Measurements from ENCODE around the gene SPDYE3. TPM values are rescaled to one million over a fixed set of nuclear protein-coding genes. Genes with fewer than 3 reads are reported as not detected.

SPDYE3 gene
- polyA plus RNA-seq, 1 donor = 9.6 TPM

GRCh38 chr7:100370746-100371145 lies 63.2 kb downstream of the SPDYE3 start:
- DNase-seq = no peak

GRCh38 chr7:100371561-100372171 lies 64.2 kb downstream of the SPDYE3 start:
- DNase-seq = no peak

Other genes with a start within 250 kb of the SPDYE3 start
- gene ZNF3, start 226.0 kb upstream of the SPDYE3 start, polyA plus RNA-seq (ENCODE audit: insufficient read length) = 60.6 TPM
- 126 TPM for gene COPS6, start 218.7 kb upstream of the SPDYE3 start, polyA plus RNA-seq (ENCODE audit: insufficient read length)
- 177 TPM for gene MCM7, start 206.3 kb upstream of the SPDYE3 start, polyA plus RNA-seq (ENCODE audit: insufficient read length)
- gene AP4M1, start 206.1 kb upstream of the SPDYE3 start, polyA plus RNA-seq (ENCODE audit: insufficient read length) = 33.2 TPM
- 67.9 TPM for gene TAF6, start 188.3 kb upstream of the SPDYE3 start, polyA plus RNA-seq (ENCODE audit: insufficient read length)
- 46.7 TPM for gene CNPY4, start 188.1 kb upstream of the SPDYE3 start, polyA plus RNA-seq (ENCODE audit: insufficient read length)
- gene MBLAC1, start 180.7 kb upstream of the SPDYE3 start, polyA plus RNA-seq (ENCODE audit: insufficient read length) = 1.3 TPM
- gene LAMTOR4, start 158.8 kb upstream of the SPDYE3 start, polyA plus RNA-seq (ENCODE audit: insufficient read length) = 91.2 TPM
- 22.3 TPM for gene TRAPPC14, start 149.0 kb upstream of the SPDYE3 start, polyA plus RNA-seq (ENCODE audit: insufficient read length)
- 6.2 TPM for gene GAL3ST4, start 139.1 kb upstream of the SPDYE3 start, polyA plus RNA-seq (ENCODE audit: insufficient read length)
- 11.5 TPM for gene GPC2, start 130.3 kb upstream of the SPDYE3 start, polyA plus RNA-seq (ENCODE audit: insufficient read length)
- gene STAG3, start 129.8 kb upstream of the SPDYE3 start, polyA plus RNA-seq (ENCODE audit: insufficient read length) = 30.7 TPM
- 9.7 TPM for gene PVRIG, start 87.8 kb upstream of the SPDYE3 start, polyA plus RNA-seq (ENCODE audit: insufficient read length)
- 74.1 TPM for gene PILRB, start 50.4 kb downstream of the SPDYE3 start, polyA plus RNA-seq (ENCODE audit: insufficient read length)
- 12.6 TPM for gene PILRA, start 65.8 kb downstream of the SPDYE3 start, polyA plus RNA-seq (ENCODE audit: insufficient read length)
- gene ZCWPW1, start 121.0 kb downstream of the SPDYE3 start, polyA plus RNA-seq (ENCODE audit: insufficient read length) = 7.5 TPM
- gene MEPCE, start 122.1 kb downstream of the SPDYE3 start, polyA plus RNA-seq (ENCODE audit: insufficient read length) = 49.2 TPM
- gene PPP1R35, start 128.8 kb downstream of the SPDYE3 start, polyA plus RNA-seq (ENCODE audit: insufficient read length) = 12.2 TPM
- 1.2 TPM for gene SPACDR, start 156.6 kb downstream of the SPDYE3 start, polyA plus RNA-seq (ENCODE audit: insufficient read length)
- 37.4 TPM for gene TSC22D4, start 171.5 kb downstream of the SPDYE3 start, polyA plus RNA-seq (ENCODE audit: insufficient read length)
- 1.6 TPM for gene NYAP1, start 176.2 kb downstream of the SPDYE3 start, polyA plus RNA-seq (ENCODE audit: insufficient read length)
- 10.0 TPM for gene AGFG2, start 231.5 kb downstream of the SPDYE3 start, polyA plus RNA-seq (ENCODE audit: insufficient read length)